Measurements from ENCODE around the gene RIN2. TPM values are rescaled to one million over a fixed set of nuclear protein-coding genes. Genes with fewer than 3 reads are reported as not detected.
"Not testable (repeated sequence)": the region's sequence is repeated elsewhere in the genome, so short reads cannot be mapped to it uniquely, and the experiment has no call there.

RIN2 gene
- total RNA-seq, 2 experiments from 2014 or later, result not detected

GRCh38 chr20:19806276-19806675 lies 48.2 kb downstream of the RIN2 start:
- H3K9me3 Mint-ChIP-seq; H3K27me3 Mint-ChIP-seq (ENCODE audit: low read depth); intact Hi-C loops (cut with micrococcal nuclease); H3K4me3 Mint-ChIP-seq; H3K27ac Mint-ChIP-seq; DNase-seq; H3K4me1 Mint-ChIP-seq (ENCODE audit: low read depth); H3K36me3 Mint-ChIP-seq (ENCODE audit: low read depth): not testable (repeated sequence)
- CTCF ChIA-PET, result interaction anchor here (0.6 kb wide), 1 partner anchor 1057 kb away, joined by 3 read pairs; no protein-coding TSS in a partner anchor

- no peaks in the 10 kb centered on the region for H3K9me3 Mint-ChIP-seq
- intact Hi-C loops (cut with micrococcal nuclease), result no loop called here
- H3K27ac Mint-ChIP-seq, result no peak overlapping the region
- CTCF ChIA-PET, result interaction anchor here (0.6 to 1.3 kb wide), 2 partner anchors 8 to 1056 kb away, joined by 3 read pairs; no protein-coding TSS in a partner anchor
- peaks cover 2% of the 10 kb centered on the region for H3K27me3 Mint-ChIP-seq (ENCODE audit: low read depth)
- no peaks in the 10 kb centered on the region for H3K4me1 Mint-ChIP-seq (ENCODE audit: low read depth)
- DNase-seq, result no peak
- no peaks in the 10 kb centered on the region for H3K36me3 Mint-ChIP-seq (ENCODE audit: low read depth)
- H3K4me3 Mint-ChIP-seq, result no peak overlapping the region
These were observed 48.7 kb downstream of the RIN2 start for GRCh38 chr20:19806806-19807190.

- DNase-seq, result no peak
- H3K4me3 Mint-ChIP-seq, result no peak overlapping the region
- CTCF ChIA-PET, result interaction anchor here (1.3 kb wide), 1 partner anchor 8 kb away, joined by 3 read pairs; no protein-coding TSS in a partner anchor
- H3K27ac Mint-ChIP-seq, result no peak overlapping the region
- intact Hi-C loops (cut with micrococcal nuclease), result no loop called here
- no peaks in the 10 kb centered on the region for H3K4me1 Mint-ChIP-seq (ENCODE audit: low read depth)
- H3K9me3 Mint-ChIP-seq, result no peaks in the 10 kb centered on the region
- peaks cover 2% of the 10 kb centered on the region for H3K27me3 Mint-ChIP-seq (ENCODE audit: low read depth)
- H3K36me3 Mint-ChIP-seq (ENCODE audit: low read depth), result no peaks in the 10 kb centered on the region
These were observed 49.3 kb downstream of the RIN2 start for GRCh38 chr20:19807191-19807945.

Measured in activated naive CD4-positive, alpha-beta T cell treated with anti-CD3 and anti-CD28 coated beads for 36 hours (primary cell).